ENCODE measurements around the gene TMEM156. TPM values are rescaled to one million over a fixed set of nuclear protein-coding genes. Genes with fewer than 3 reads are reported as not detected.

Gene TMEM156
- total and polyA plus RNA-seq, 10 of the 15 experiments (the other 5 are each of a cell fraction or from before 2014, with no cell fraction given) = 20.8 to 48.3 (median 32.7) TPM

- H3K27ac ChIP-seq (ENCODE audit: control insufficient read depth, insufficient read depth) = no peak overlapping the region
- no peaks in the 10 kb centered on the region for H3K9me3 ChIP-seq (replicated peaks; ENCODE audit: control insufficient read depth, insufficient read depth, low read length)
- intact Hi-C loops (cut with micrococcal nuclease; ENCODE audit: unreplicated experiment) (loop anchor here (5.0 kb wide), 1 partner anchor 45 kb away; no protein-coding TSS in a partner anchor), in situ Hi-C loops (cut with MboI) (no loop called here)
- H3K4me1 ChIP-seq (ENCODE audit: control insufficient read depth, insufficient read depth, low read length) = peaks cover 31% of the 10 kb centered on the region
- no peaks in the 10 kb centered on the region for H4K20me1 ChIP-seq (ENCODE audit: control insufficient read depth, insufficient read depth)
- peaks cover 5 to 9% of the 10 kb centered on the region in 2 experiments; a peak in 3 of 4 replicates for H3K36me3 ChIP-seq (ENCODE audit: control insufficient read depth in 2 of 2, insufficient read depth in 2 of 2, low read length in 1 of 2)
- POLR2A ChIA-PET = no interaction called here
- SMC1A ChIA-PET (ENCODE audit: uncharacterized antibody, unreplicated experiment) = no interaction called here
- no peaks in the 10 kb centered on the region for H3K27me3 ChIP-seq (replicated peaks in 1 of 2; ENCODE audit: control insufficient read depth in 2 of 2, insufficient read depth in 2 of 2, low read length in 1 of 2)
- 98% methylated on average over 5 of the region's 5 CpGs for WGBS (ENCODE audit: insufficient coverage, insufficient replicate concordance, low lambda C conversion rate, missing lambda C conversion rate)
- no peaks in the 10 kb centered on the region for H3K79me2 ChIP-seq (ENCODE audit: control insufficient read depth, insufficient read depth, low read length)
- FAIRE-seq (no peak), DNase-seq (ENCODE audit: low read depth, low spot score) (no peak), ATAC-seq (no peak)
- no peak overlapping the region for H2AFZ ChIP-seq (ENCODE audit: control insufficient read depth, low read depth, low read length)
- H3K4me2 ChIP-seq (ENCODE audit: control insufficient read depth, insufficient read depth) = no peak overlapping the region
- CTCF ChIA-PET = no interaction called here
- TF ChIP-seq, protein P1, sequence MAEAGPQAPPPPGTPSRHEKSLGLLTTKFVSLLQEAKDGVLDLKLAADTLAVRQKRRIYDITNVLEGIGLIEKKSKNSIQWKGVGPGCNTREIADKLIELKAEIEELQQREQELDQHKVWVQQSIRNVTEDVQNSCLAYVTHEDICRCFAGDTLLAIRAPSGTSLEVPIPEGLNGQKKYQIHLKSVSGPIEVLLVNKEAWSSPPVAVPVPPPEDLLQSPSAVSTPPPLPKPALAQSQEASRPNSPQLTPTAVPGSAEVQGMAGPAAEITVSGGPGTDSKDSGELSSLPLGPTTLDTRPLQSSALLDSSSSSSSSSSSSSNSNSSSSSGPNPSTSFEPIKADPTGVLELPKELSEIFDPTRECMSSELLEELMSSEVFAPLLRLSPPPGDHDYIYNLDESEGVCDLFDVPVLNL (IDR thresholded peaks at IDR 0.05; ENCODE audit: low read depth, low read length) = no peak
- TF ChIP-seq ESRRA (IDR thresholded peaks at IDR 0.05; ENCODE audit: low read length) (no peak), RUNX3 (IDR thresholded peaks at IDR 0.05; ENCODE audit: low read length) (no peak), ELK1 (IDR thresholded peaks at IDR 0.05; ENCODE audit: low read depth, low read length) (no peak), NR2C1 (IDR thresholded peaks at IDR 0.05) (no peak), RAD21 (IDR thresholded peaks at IDR 0.05; ENCODE audit: insufficient read depth, low read depth, low read length) (no peak), NFYB (IDR thresholded peaks at IDR 0.05; ENCODE audit: insufficient read depth, low read depth, low read length) (no peak), ZBTB4 (CRISPR knock-in tag; IDR thresholded peaks at IDR 0.05) (no peak), ZBTB40 (IDR thresholded peaks at IDR 0.05; ENCODE audit: borderline replicate concordance) (no peak), SRF (IDR thresholded peaks at IDR 0.05; ENCODE audit: low read depth in 2 of 2, low read length in 2 of 2) (no peak), CREM (IDR thresholded peaks at IDR 0.05; ENCODE audit: low read depth) (no peak), NFXL1 (IDR thresholded peaks at IDR 0.05; ENCODE audit: borderline replicate concordance) (no peak), SMARCA5 (IDR thresholded peaks at IDR 0.05) (no peak)
- no peak overlapping the region for H3K4me3 ChIP-seq
- no TSS peak for BruUV-seq (replicated peaks)
- H3K9ac ChIP-seq (ENCODE audit: control insufficient read depth, insufficient read depth, low read length) = no peak overlapping the region
- RAD21 ChIA-PET (ENCODE audit: unreplicated experiment) = interaction anchor here (0.6 kb wide), 1 partner anchor 42 kb away, joined by 3 read pairs; no protein-coding TSS in a partner anchor
Measured at GRCh38 chr4:38982361-38983095, 49.7 kb downstream of the TMEM156 start.

Measured in GM12878 (cell line).